ENCODE measurements around the gene EXO1. TPM values are rescaled to one million over a fixed set of nuclear protein-coding genes. Genes with fewer than 3 reads are reported as not detected.
"Not testable (repeated sequence)": the region's sequence is repeated elsewhere in the genome, so short reads cannot be mapped to it uniquely, and the experiment has no call there.

The EXO1 gene
- total RNA-seq, 4 donors from 2014 or later, result 0.94 to 8.2 (median 0.98) TPM; not detected in 1

- Histone ChIP-seq H3K36me3 (no peaks in the 10 kb centered on the region), H3K9me3 (no peaks in the 10 kb centered on the region), H3K4me3 (replicated peaks in 1 of 3) (no peak overlapping the region), H3K27me3 (no peaks in the 10 kb centered on the region), H3K27ac (no peak overlapping the region), H3K4me1 (no peaks in the 10 kb centered on the region)
- intact Hi-C loops (cut with DNase I), result no loop called here
- DNase-seq, result no peak
- TF ChIP-seq POLR2A (IDR thresholded peaks at IDR 0.05), result no peak
- TF ChIP-seq CTCF (IDR thresholded peaks at IDR 0.05), result no peak
Observed at GRCh38 chr1:241825581-241825980, 22.4 kb upstream of the EXO1 start.

- 85 to 88% methylated on average over 9 of the region's 9 CpGs for WGBS, 2 donors
- H3K4me3 ChIP-seq (replicated peaks in 1 of 3); DNase-seq; H3K36me3 ChIP-seq; intact Hi-C loops (cut with DNase I); H3K4me1 ChIP-seq; H3K27ac ChIP-seq; H3K9me3 ChIP-seq; H3K27me3 ChIP-seq: not testable (repeated sequence)
Observed at GRCh38 chr1:241826613-241827012, 21.4 kb upstream of the EXO1 start.

- TF ChIP-seq CTCF (IDR thresholded peaks at IDR 0.05) (no peak), POLR2A (IDR thresholded peaks at IDR 0.05) (no peak)
- Histone ChIP-seq H3K27me3 (no peaks in the 10 kb centered on the region), H3K36me3 (no peaks in the 10 kb centered on the region), H3K4me3 (replicated peaks in 1 of 3) (no peak overlapping the region), H3K27ac (no peak overlapping the region), H3K4me1 (no peaks in the 10 kb centered on the region), H3K9me3 (no peaks in the 10 kb centered on the region)
- 80 to 89% methylated on average over 2 of the region's 2 CpGs for WGBS, 2 donors
- intact Hi-C loops (cut with DNase I), result no loop called here
- no peak for DNase-seq
Observed at GRCh38 chr1:241827264-241827663, 20.7 kb upstream of the EXO1 start.

- 55 to 68% methylated on average over 3 of the region's 3 CpGs for WGBS, 2 donors
- intact Hi-C loops (cut with DNase I), result no loop called here
Observed at GRCh38 chr1:241828463-241829021, 19.5 kb upstream of the EXO1 start.

GRCh38 chr1:241829468-241829867 is 18.5 kb upstream of the EXO1 start:
- no peak overlapping the region for H3K4me3 ChIP-seq (replicated peaks in 1 of 3)
- no peak overlapping the region for H3K27ac ChIP-seq
- DNase-seq, result no peak
- no peaks in the 10 kb centered on the region for H3K36me3 ChIP-seq
- H3K4me1 ChIP-seq, result no peaks in the 10 kb centered on the region
- TF ChIP-seq CTCF (IDR thresholded peaks at IDR 0.05) (no peak), POLR2A (IDR thresholded peaks at IDR 0.05) (no peak)
- H3K27me3 ChIP-seq, result no peaks in the 10 kb centered on the region
- intact Hi-C loops (cut with DNase I), result no loop called here
- no peaks in the 10 kb centered on the region for H3K9me3 ChIP-seq

More at GRCh38 chr1:241828463-241829021, 19.5 kb upstream of the EXO1 start:
- Histone ChIP-seq H3K4me1 (no peaks in the 10 kb centered on the region), H3K36me3 (no peaks in the 10 kb centered on the region), H3K9me3 (no peaks in the 10 kb centered on the region), H3K27ac (no peak overlapping the region), H3K27me3 (no peaks in the 10 kb centered on the region), H3K4me3 (replicated peaks in 1 of 3) (no peak overlapping the region)
- DNase-seq, result no peak
- TF ChIP-seq POLR2A (IDR thresholded peaks at IDR 0.05) (no peak), CTCF (IDR thresholded peaks at IDR 0.05) (no peak)

Measured in thyroid gland (tissue), 4 donors.